Liver (tissue), 9 donors: Measurements from ENCODE around the gene CRAMP1. TPM values are rescaled to one million over a fixed set of nuclear protein-coding genes. Genes with fewer than 3 reads are reported as not detected.

ENCODE experiments used
- DNase-seq: peaks from one replicate; pipeline ENCODE4 v3.0.0-alpha.2; 2017; ENCODE audit warnings: low spot score
- H3K27ac ChIP-seq, 2 donors: one replicate each; pipeline ENCODE4 v1.7.0; 2013; ENCODE audit warnings: inconsistent platforms in 2 of 2, low read length in 2 of 2, control low read depth in 1 of 2, low read depth in 1 of 2, mild to moderate bottlenecking in 1 of 2
- H3K27me3 ChIP-seq, 4 donors: one replicate each; pipeline versions ENCODE4 v1.6.1 to v1.7.0; 2013; ENCODE audit warnings: low read length in 3 of 4, inconsistent platforms in 1 of 4, mild to moderate bottlenecking in 1 of 4, moderate library complexity in 1 of 4; ENCODE audit not compliant: control insufficient read depth in 4 of 4, insufficient read depth in 4 of 4
- H3K36me3 ChIP-seq, 4 donors: one replicate each; pipeline versions ENCODE4 v1.6.1 to v1.7.0; 2013; ENCODE audit warnings: low read length in 3 of 4, mild to moderate bottlenecking in 3 of 4, low read depth in 1 of 4, moderate library complexity in 1 of 4; ENCODE audit not compliant: control insufficient read depth in 4 of 4, insufficient read depth in 3 of 4
- H3K4me1 ChIP-seq, 4 donors: one replicate each; pipeline versions ENCODE4 v1.6.1 to v1.7.0; 2013; ENCODE audit warnings: low read length in 3 of 4, mild to moderate bottlenecking in 3 of 4, moderate library complexity in 1 of 4; ENCODE audit not compliant: control insufficient read depth in 4 of 4, insufficient read depth in 4 of 4
- H3K4me3 ChIP-seq, 3 donors: one replicate each; pipeline versions ENCODE4 v1.6.1 to v1.7.0; 2013; ENCODE audit warnings: low read length in 3 of 3, control low read depth in 1 of 3, low read depth in 1 of 3, mild to moderate bottlenecking in 1 of 3
- H3K9ac ChIP-seq, 2 donors: one replicate each; pipeline ENCODE4 v1.7.0; 2013; ENCODE audit warnings: low read length in 2 of 2, mild to moderate bottlenecking in 2 of 2, moderate library complexity in 2 of 2, control low read depth in 1 of 2, low read depth in 1 of 2
- H3K9me3 ChIP-seq, 4 donors: one replicate each; pipeline versions ENCODE4 v1.6.1 to v1.7.0; 2013; ENCODE audit warnings: low read length in 3 of 4; ENCODE audit not compliant: control insufficient read depth in 4 of 4
- EGR1 ChIP-seq, 2 donors: IDR thresholded peaks; 2 replicates each; pipeline ENCODE4 v1.6.1; 2016 to 2018; ENCODE audit warnings: antibody characterized with exemption in 2 of 2, low read depth in 2 of 2
- FOXA1 ChIP-seq: IDR thresholded peaks from 2 replicates; pipeline ENCODE4 v1.6.1; 2016; ENCODE audit warnings: antibody characterized with exemption
- FOXA2 ChIP-seq: IDR thresholded peaks from 2 replicates; pipeline ENCODE4 v1.6.1; 2016; ENCODE audit warnings: antibody characterized with exemption
- GABPA ChIP-seq, 2 donors: IDR thresholded peaks in 1 of 2; conservative IDR thresholded peaks in 1 of 2; 2 replicates each; pipeline ENCODE4 v1.6.1; 2016; ENCODE audit warnings: antibody characterized with exemption in 2 of 2, mild to moderate bottlenecking in 1 of 2, moderate library complexity in 1 of 2
- HNF4A ChIP-seq, 2 donors: conservative IDR thresholded peaks; 2 replicates each; pipeline ENCODE4 v1.6.1; 2016; ENCODE audit warnings: antibody characterized with exemption in 2 of 2, mild to moderate bottlenecking in 2 of 2
- HNF4G ChIP-seq: IDR thresholded peaks from 2 replicates; pipeline ENCODE4 v1.6.1; 2016; ENCODE audit warnings: antibody characterized with exemption
- JUND ChIP-seq, 2 donors: IDR thresholded peaks; 2 replicates each; pipeline ENCODE4 v1.6.1; 2016; ENCODE audit warnings: antibody characterized with exemption in 2 of 2
- NR2F2 ChIP-seq: IDR thresholded peaks from 2 replicates; pipeline ENCODE4 v1.6.1; 2016; ENCODE audit warnings: antibody characterized with exemption
- RAD21 ChIP-seq, 2 donors: IDR thresholded peaks; 2 replicates each; pipeline ENCODE4 v1.6.1; 2016; ENCODE audit warnings: antibody characterized with exemption in 2 of 2, mild to moderate bottlenecking in 2 of 2
- REST ChIP-seq: IDR thresholded peaks from 2 replicates; pipeline ENCODE4 v1.6.1; 2016; ENCODE audit warnings: antibody characterized with exemption, mild to moderate bottlenecking
- RXRA ChIP-seq, 2 donors: IDR thresholded peaks; 2 replicates each; pipeline ENCODE4 v1.6.1; 2017 to 2018; ENCODE audit warnings: antibody characterized with exemption in 2 of 2, mild to moderate bottlenecking in 1 of 2
- SP1 ChIP-seq: IDR thresholded peaks from 2 replicates; pipeline ENCODE4 v1.6.1; 2018; ENCODE audit warnings: antibody characterized with exemption, mild to moderate bottlenecking
- TAF1 ChIP-seq: conservative IDR thresholded peaks from 2 replicates; pipeline ENCODE4 v1.6.1; 2016; ENCODE audit warnings: antibody characterized with exemption, mild to moderate bottlenecking
- YY1 ChIP-seq: IDR thresholded peaks from 2 replicates; pipeline ENCODE4 v1.6.1; 2016; ENCODE audit warnings: antibody characterized with exemption, mild to moderate bottlenecking
- WGBS: extraction: QIAGEN DNeasy Blood & Tissue Kit; methylation state at CpG from one replicate; pipeline ENCODE4 v1.1.7; 2013; 5-methylcytosine and 5-hydroxymethylcytosine counted together
- polyA plus RNA-seq, 2 donors: library from polyadenylated mRNA; stranded (reverse) in 1 of 2; unstranded in 1 of 2; fragments of 200-250 nt in 1 of 2; fragments of >200 nt in 1 of 2; fragmentation: Nextera tagmentation in 1 of 2; extraction: Ambion mirVana in 1 of 2; gene quantifications; one replicate each; pipeline versions ENCODE4 v1.2.1 to v1.2.3, GENCODE V29; 2013 to 2015
- total RNA-seq, 2 donors: library from RNA; depleted of rRNA; stranded (reverse); fragments of >200 nt; gene quantifications; one replicate each; pipeline ENCODE4 v1.2.3, GENCODE V29; 2014
- TF ChIP-seq, protein P1 (sequence below): IDR thresholded peaks from 2 replicates; pipeline ENCODE4 v1.6.1; 2016; ENCODE audit warnings: antibody characterized with exemption
- TF ChIP-seq, protein P2 (sequence below): IDR thresholded peaks from 2 replicates; pipeline ENCODE4 v1.6.1; 2016; ENCODE audit warnings: antibody characterized with exemption
- TF ChIP-seq, protein P3 (sequence below): fragments of 150-350 bp; IDR thresholded peaks from 2 replicates; pipeline ENCODE4 v1.5.1; 2017; ENCODE audit warnings: improper control_type of control experiment, low read depth, low read length; ENCODE audit not compliant: missing input control
- TF ChIP-seq, protein P4 (sequence below): IDR thresholded peaks from 2 replicates; pipeline ENCODE4 v1.6.1; 2016; ENCODE audit warnings: antibody characterized with exemption
- donor health status: healthy.
- donor health status: healthy.
- donor health status: healthy.
- donor health status: healthy.
- donor health status: healthy.

The CRAMP1 gene
- total and polyA plus RNA-seq, 4 donors = 1.1 to 6.4 (median 4.2) TPM

GRCh38 chr16:1579214-1579613 is 32.9 kb upstream of the CRAMP1 start (continued):
- TF ChIP-seq HNF4G = no peak

GRCh38 chr16:1580256-1580655 is 31.9 kb upstream of the CRAMP1 start:
- 85% methylated on average over 12 of the region's 12 CpGs for WGBS
- no peak overlapping the region for H3K4me3 ChIP-seq
- DNase-seq = no peak
- TF ChIP-seq FOXA2 (no peak), RAD21 (IDR thresholded peaks at IDR 0.05) (no peak), EGR1 (IDR thresholded peaks at IDR 0.05; ENCODE audit: low read depth in 2 of 2) (no peak), NR2F2 (no peak), RXRA (IDR thresholded peaks at IDR 0.05) (no peak), FOXA1 (no peak), YY1 (no peak), JUND (IDR thresholded peaks at IDR 0.05) (no peak), HNF4G (no peak), SP1 (no peak), TAF1 (no peak), HNF4A (conservative IDR thresholded peaks at IDR 0.05) (no peak), REST (no peak), GABPA (IDR thresholded peaks at IDR 0.05 in 1 of 2, conservative IDR thresholded peaks at IDR 0.05 in 1 of 2) (no peak)
- TF ChIP-seq, protein P1, sequence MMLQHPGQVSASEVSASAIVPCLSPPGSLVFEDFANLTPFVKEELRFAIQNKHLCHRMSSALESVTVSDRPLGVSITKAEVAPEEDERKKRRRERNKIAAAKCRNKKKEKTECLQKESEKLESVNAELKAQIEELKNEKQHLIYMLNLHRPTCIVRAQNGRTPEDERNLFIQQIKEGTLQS = no peak
- TF ChIP-seq, protein P2, sequence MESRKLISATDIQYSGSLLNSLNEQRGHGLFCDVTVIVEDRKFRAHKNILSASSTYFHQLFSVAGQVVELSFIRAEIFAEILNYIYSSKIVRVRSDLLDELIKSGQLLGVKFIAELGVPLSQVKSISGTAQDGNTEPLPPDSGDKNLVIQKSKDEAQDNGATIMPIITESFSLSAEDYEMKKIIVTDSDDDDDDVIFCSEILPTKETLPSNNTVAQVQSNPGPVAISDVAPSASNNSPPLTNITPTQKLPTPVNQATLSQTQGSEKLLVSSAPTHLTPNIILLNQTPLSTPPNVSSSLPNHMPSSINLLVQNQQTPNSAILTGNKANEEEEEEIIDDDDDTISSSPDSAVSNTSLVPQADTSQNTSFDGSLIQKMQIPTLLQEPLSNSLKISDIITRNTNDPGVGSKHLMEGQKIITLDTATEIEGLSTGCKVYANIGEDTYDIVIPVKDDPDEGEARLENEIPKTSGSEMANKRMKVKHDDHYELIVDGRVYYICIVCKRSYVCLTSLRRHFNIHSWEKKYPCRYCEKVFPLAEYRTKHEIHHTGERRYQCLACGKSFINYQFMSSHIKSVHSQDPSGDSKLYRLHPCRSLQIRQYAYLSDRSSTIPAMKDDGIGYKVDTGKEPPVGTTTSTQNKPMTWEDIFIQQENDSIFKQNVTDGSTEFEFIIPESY = no peak
- TF ChIP-seq, protein P3, sequence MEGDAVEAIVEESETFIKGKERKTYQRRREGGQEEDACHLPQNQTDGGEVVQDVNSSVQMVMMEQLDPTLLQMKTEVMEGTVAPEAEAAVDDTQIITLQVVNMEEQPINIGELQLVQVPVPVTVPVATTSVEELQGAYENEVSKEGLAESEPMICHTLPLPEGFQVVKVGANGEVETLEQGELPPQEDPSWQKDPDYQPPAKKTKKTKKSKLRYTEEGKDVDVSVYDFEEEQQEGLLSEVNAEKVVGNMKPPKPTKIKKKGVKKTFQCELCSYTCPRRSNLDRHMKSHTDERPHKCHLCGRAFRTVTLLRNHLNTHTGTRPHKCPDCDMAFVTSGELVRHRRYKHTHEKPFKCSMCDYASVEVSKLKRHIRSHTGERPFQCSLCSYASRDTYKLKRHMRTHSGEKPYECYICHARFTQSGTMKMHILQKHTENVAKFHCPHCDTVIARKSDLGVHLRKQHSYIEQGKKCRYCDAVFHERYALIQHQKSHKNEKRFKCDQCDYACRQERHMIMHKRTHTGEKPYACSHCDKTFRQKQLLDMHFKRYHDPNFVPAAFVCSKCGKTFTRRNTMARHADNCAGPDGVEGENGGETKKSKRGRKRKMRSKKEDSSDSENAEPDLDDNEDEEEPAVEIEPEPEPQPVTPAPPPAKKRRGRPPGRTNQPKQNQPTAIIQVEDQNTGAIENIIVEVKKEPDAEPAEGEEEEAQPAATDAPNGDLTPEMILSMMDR = no peak
- TF ChIP-seq, protein P4, sequence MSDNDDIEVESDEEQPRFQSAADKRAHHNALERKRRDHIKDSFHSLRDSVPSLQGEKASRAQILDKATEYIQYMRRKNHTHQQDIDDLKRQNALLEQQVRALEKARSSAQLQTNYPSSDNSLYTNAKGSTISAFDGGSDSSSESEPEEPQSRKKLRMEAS = no peak
- H3K9ac ChIP-seq = no peak overlapping the region
- H3K36me3 ChIP-seq = peaks cover 0 to 17% (median 7%) of the 10 kb centered on the region in 4 donors
- H3K27me3 ChIP-seq = no peaks in the 10 kb centered on the region
- no peak overlapping the region for H3K27ac ChIP-seq
- H3K4me1 ChIP-seq = no peaks in the 10 kb centered on the region
- H3K9me3 ChIP-seq = no peaks in the 10 kb centered on the region
